Breast epithelium (tissue), 3 donors: Measurements from ENCODE around the gene OR2K2.

Source experiments
- POLR2AphosphoS5 ChIP-seq, 3 donors: sonication (generic); formaldehyde crosslinking; IDR thresholded peaks; one replicate each; pipeline ENCODE4 v1.6.1; 2017; ENCODE audit warnings: antibody characterized with exemption in 3 of 3
- TF ChIP-seq, protein P1 (sequence below), 3 donors: fragments of 450-650 bp; IDR thresholded peaks; one replicate each; pipeline ENCODE4 v1.5.1; 2016 to 2017; ENCODE audit warnings: antibody characterized with exemption in 3 of 3, mild to moderate bottlenecking in 3 of 3, moderate library complexity in 3 of 3

DNA sequence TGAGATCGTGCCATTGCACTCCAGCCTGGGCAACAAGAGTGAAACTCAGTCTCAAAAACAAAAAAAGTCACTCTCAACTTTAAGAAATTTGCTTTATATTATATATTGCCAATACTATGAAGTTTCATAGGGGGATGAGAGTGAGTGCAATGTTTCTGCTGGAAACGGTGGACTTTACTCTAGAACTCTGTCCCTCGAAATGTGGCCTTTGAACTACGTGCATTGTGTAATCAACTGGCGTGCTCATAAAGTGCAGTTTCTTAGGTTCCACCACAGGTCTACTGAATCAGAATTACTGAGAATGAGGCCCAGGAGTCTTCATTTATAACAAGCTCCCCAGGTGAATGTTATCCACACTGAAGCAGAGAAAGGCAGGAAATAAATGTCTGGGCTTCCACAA, 24.1 kb downstream of the OR2K2 start:
- no peak for TF ChIP-seq POLR2AphosphoS5 (IDR thresholded peaks at IDR 0.05)
- TF ChIP-seq, protein P1, sequence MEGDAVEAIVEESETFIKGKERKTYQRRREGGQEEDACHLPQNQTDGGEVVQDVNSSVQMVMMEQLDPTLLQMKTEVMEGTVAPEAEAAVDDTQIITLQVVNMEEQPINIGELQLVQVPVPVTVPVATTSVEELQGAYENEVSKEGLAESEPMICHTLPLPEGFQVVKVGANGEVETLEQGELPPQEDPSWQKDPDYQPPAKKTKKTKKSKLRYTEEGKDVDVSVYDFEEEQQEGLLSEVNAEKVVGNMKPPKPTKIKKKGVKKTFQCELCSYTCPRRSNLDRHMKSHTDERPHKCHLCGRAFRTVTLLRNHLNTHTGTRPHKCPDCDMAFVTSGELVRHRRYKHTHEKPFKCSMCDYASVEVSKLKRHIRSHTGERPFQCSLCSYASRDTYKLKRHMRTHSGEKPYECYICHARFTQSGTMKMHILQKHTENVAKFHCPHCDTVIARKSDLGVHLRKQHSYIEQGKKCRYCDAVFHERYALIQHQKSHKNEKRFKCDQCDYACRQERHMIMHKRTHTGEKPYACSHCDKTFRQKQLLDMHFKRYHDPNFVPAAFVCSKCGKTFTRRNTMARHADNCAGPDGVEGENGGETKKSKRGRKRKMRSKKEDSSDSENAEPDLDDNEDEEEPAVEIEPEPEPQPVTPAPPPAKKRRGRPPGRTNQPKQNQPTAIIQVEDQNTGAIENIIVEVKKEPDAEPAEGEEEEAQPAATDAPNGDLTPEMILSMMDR (IDR thresholded peaks at IDR 0.05), result no peak
